Aorta (tissue), 5 donors: Measurements from ENCODE around the gene CRB2. TPM values are rescaled to one million over a fixed set of nuclear protein-coding genes. Genes with fewer than 3 reads are reported as not detected.

Experiments used
- ATAC-seq: fragments of 200-7000 bp; cut with Tn5 transposase; one replicate; pipeline ENCODE4 v1.9.1; 2022; ENCODE audit warnings: moderate library complexity; ENCODE audit not compliant: low FRiP score
- DNase-seq, 2 donors: peaks; one replicate each; pipeline ENCODE4 v3.0.0-alpha.2; 2020
- H3K27ac ChIP-seq, 2 donors: one replicate each; pipeline ENCODE4 v1.5.1; 2013; ENCODE audit warnings: low read length in 2 of 2, mild to moderate bottlenecking in 2 of 2, moderate library complexity in 2 of 2, control low read depth in 1 of 2, inconsistent platforms in 1 of 2, low read depth in 1 of 2
- H3K27me3 ChIP-seq, 2 donors: one replicate each; pipeline ENCODE4 v1.6.1; 2013; ENCODE audit warnings: control low read depth in 1 of 2, low read length in 1 of 2, mild to moderate bottlenecking in 1 of 2, moderate library complexity in 1 of 2; ENCODE audit not compliant: insufficient read depth in 2 of 2, control insufficient read depth in 1 of 2
- H3K36me3 ChIP-seq, 2 donors: one replicate each; pipeline ENCODE4 v1.6.1; 2013; ENCODE audit warnings: control low read depth in 1 of 2, low read length in 1 of 2, mild to moderate bottlenecking in 1 of 2; ENCODE audit not compliant: insufficient read depth in 2 of 2, control insufficient read depth in 1 of 2
- H3K4me1 ChIP-seq, 2 donors: one replicate each; pipeline ENCODE4 v1.6.1; 2013; ENCODE audit warnings: low read length in 2 of 2, control low read depth in 1 of 2, mild to moderate bottlenecking in 1 of 2, moderate library complexity in 1 of 2; ENCODE audit not compliant: insufficient read depth in 2 of 2, control insufficient read depth in 1 of 2
- H3K4me3 ChIP-seq, 2 donors: one replicate each; pipeline ENCODE4 v1.5.1; 2013; ENCODE audit warnings: low read length in 2 of 2, control low read depth in 1 of 2, mild to moderate bottlenecking in 1 of 2
- H3K9me3 ChIP-seq: one replicate; pipeline ENCODE4 v1.6.1; 2013; ENCODE audit warnings: mild to moderate bottlenecking, low read length; ENCODE audit not compliant: control insufficient read depth
- whole genome bisulfite sequencing, 2 donors: extraction: QIAGEN DNeasy Blood & Tissue Kit; methylation state at CpG; one replicate each; pipeline ENCODE4 v1.1.7; 2013; 5-methylcytosine and 5-hydroxymethylcytosine counted together
- intact Hi-C, 2 donors: fragments of 100-400 bp; cut with DNase I; formaldehyde crosslinking; loops; one replicate each; pipeline versions ENCODE4 v1.14.2 to v1.15.0; 2022
- polyA plus RNA-seq, 2 donors: library from polyadenylated mRNA; stranded (reverse); fragments of 200-250 nt; gene quantifications; one replicate each; pipeline ENCODE4 v1.2.3, GENCODE V29; 2013
- total RNA-seq, 2 donors: library from RNA; stranded (reverse); fragmentation: NEBNext Ultra II Directional; extraction: Animal tissue kit (Norgen Biotek cat#: 25700); gene quantifications; one replicate each; pipeline ENCODE4 v1.2.1, GENCODE V29; 2021
- donor health status: healthy with polysubstance abuse.
- donor health status: Bipolar disorder and iron deficiency.
- donor health status: DM: no; HTN: no; CAD: no.
- donor health status: DM: no; HTN: no; CAD: no.
- donor health status: DM: yes; HTN: yes; CAD: no.

The CRB2 gene
- total and polyA plus RNA-seq, 4 donors = 0.03 to 0.15 TPM; not detected in 2

DNA sequence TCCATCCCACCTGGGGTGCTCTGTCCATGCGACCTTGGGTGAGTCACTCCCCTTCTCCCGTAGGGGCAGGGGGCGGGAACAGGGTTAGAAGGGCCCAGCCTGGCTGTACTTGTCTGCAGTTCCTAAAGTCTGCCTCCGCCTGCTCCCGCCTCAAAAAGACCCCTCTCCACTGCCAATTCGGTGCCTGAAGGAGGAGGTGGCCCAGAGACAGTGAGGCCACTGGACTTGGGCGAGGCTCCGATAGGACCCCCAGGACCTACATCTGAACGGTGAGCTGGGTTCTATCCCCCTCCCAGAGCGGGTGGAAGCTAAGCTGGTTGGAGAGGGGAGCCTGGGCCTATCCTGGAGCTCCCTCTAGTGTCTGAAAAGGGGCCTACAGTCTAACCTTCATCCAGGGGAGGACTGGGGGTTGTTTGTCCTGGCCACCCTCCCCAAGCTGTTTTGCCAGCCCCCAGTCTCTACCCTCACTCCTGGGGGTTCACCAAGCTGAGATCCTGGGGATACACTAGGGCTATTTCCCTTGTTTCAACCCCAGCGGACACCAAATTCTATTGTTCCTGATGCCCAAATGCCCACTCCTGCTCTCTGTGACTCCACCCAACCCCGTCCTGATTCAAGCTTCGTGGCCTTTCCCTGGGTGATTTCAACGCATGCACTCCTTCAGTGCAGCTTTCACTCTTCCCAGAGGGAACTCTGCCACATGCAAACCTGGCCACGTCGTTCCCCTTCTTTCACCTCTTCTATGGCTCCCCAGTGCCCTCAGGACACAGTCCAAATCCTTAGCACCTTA is 6.1 kb upstream of the CRB2 start:
- intact Hi-C loops = loop anchor here (5.0 to 10.0 kb wide), 5 partner anchors 85 to 883 kb away; partner anchors contain the start of gene STRBP (in 1 of the 2)
- peak; percentile 83 for ATAC-seq

GRCh38 chr9:123350590-123351310 is 5.2 kb upstream of the CRB2 start:
- no peak for ATAC-seq
- H3K4me1 ChIP-seq = no peaks in the 10 kb centered on the region
- intact Hi-C loops = loop anchor here (5.0 kb wide), 3 partner anchors 263 to 883 kb away; no protein-coding TSS in a partner anchor
- H3K27me3 ChIP-seq = no peaks in the 10 kb centered on the region
- 54 to 57% methylated on average over 8 of the region's 8 CpGs for WGBS, 2 donors
- no peak overlapping the region for H3K4me3 ChIP-seq
- H3K27ac ChIP-seq = no peak overlapping the region
- H3K36me3 ChIP-seq = no peaks in the 10 kb centered on the region
- no peak for DNase-seq
- H3K9me3 ChIP-seq = no peaks in the 10 kb centered on the region

More for the DNA sequence above, 6.1 kb upstream of the CRB2 start:
- DNase-seq = peak in 1 of 2 donors; percentile 72
- Histone ChIP-seq H3K4me1 (no peaks in the 10 kb centered on the region), H3K36me3 (no peaks in the 10 kb centered on the region), H3K4me3 (no peak overlapping the region), H3K27me3 (no peaks in the 10 kb centered on the region), H3K27ac (no peak overlapping the region), H3K9me3 (no peaks in the 10 kb centered on the region)
- WGBS, 2 donors = 17 to 18% methylated on average over 16 of the region's 16 CpGs

GRCh38 chr9:123353041-123353440 is 3.0 kb upstream of the CRB2 start:
- H3K27ac ChIP-seq = no peak overlapping the region
- ATAC-seq = no peak
- no peak for DNase-seq
- H3K4me3 ChIP-seq = no peak overlapping the region
- intact Hi-C loops = loop anchor here (5.0 kb wide), 3 partner anchors 266 to 886 kb away; no protein-coding TSS in a partner anchor
- no peaks in the 10 kb centered on the region for H3K27me3 ChIP-seq
- H3K9me3 ChIP-seq = no peaks in the 10 kb centered on the region
- H3K4me1 ChIP-seq = no peaks in the 10 kb centered on the region
- WGBS, 2 donors = 79 to 87% methylated on average over 4 of the region's 4 CpGs
- H3K36me3 ChIP-seq = no peaks in the 10 kb centered on the region

GRCh38 chr9:123353984-123354591 is 1.9 kb upstream of the CRB2 start:
- Histone ChIP-seq H3K27ac (no peak overlapping the region), H3K4me3 (no peak overlapping the region), H3K36me3 (no peaks in the 10 kb centered on the region), H3K4me1 (no peaks in the 10 kb centered on the region), H3K27me3 (no peaks in the 10 kb centered on the region), H3K9me3 (no peaks in the 10 kb centered on the region)
- intact Hi-C loops = loop anchor here (5.0 kb wide), 3 partner anchors 267 to 887 kb away; no protein-coding TSS in a partner anchor
- ATAC-seq = peak; percentile 75
- peak; percentile 69 to 89 for DNase-seq
- WGBS, 2 donors = 22 to 23% methylated on average over 20 of the region's 20 CpGs

- Histone ChIP-seq H3K4me1 (no peaks in the 10 kb centered on the region), H3K4me3 (no peak overlapping the region), H3K36me3 (no peaks in the 10 kb centered on the region), H3K9me3 (no peaks in the 10 kb centered on the region), H3K27me3 (no peaks in the 10 kb centered on the region), H3K27ac (no peak overlapping the region)
- WGBS, 2 donors = 39 to 43% methylated on average over 7 to 9 of the region's 9 CpGs
- ATAC-seq (no peak), DNase-seq (no peak)
- intact Hi-C loops = loop anchor here (5.0 kb wide), 3 partner anchors 268 to 888 kb away; no protein-coding TSS in a partner anchor
These were observed 1.0 kb upstream of the CRB2 start for GRCh38 chr9:123354806-123355508.

DNA sequence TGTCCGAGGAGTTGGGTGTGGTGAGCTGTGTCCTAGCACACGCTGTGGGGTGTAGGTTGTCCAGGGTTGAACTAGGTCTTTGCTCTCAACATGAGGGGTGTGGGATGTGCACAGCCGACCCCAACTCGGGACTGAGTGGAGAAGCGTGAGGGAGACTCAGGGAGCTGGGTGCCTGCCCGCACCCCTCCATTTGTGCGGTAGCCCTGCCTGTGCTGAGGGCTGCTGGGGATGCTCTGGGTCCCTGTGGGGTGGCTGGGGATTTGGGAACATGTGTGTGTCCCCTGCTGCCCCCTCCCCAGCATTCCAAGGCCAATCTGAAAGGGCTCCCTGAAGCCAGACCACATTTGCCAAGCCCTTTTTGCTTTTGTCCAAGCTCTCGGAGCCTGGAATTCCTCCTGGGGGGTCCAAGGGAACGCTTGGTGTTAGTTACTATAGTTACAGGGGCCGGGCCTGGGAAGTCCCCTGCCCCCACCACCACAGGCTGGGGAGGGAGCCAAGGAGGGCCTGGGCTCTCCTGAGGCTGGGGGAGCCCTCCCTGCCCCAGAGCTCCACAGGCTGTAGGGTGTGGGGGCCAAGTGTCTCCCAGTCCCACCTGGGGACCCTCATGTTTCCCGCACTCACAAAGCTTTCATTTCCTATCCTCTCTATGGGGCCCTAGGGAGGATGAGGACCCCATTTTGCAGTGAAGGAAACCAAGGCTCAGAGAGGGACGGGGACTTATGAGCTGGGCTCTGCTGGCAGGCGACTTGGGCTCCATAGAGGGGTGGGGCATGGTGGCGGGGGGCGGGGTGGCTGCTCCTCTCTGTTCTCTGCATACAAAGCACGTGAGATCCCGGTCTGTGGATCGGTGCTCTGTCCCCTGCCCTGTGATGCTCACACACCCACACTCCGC is 1.1 kb downstream of the CRB2 start:
- Histone ChIP-seq H3K4me1 (no peaks in the 10 kb centered on the region), H3K27me3 (no peaks in the 10 kb centered on the region), H3K9me3 (no peaks in the 10 kb centered on the region), H3K27ac (no peak overlapping the region), H3K4me3 (no peak overlapping the region), H3K36me3 (no peaks in the 10 kb centered on the region)
- WGBS, 2 donors = 76 to 77% methylated on average over 18 to 19 of the region's 19 CpGs
- intact Hi-C loops = no loop called here
- ATAC-seq = no peak
- no peak for DNase-seq

- intact Hi-C loops = no loop called here
- no peaks in the 10 kb centered on the region for H3K9me3 ChIP-seq
- no peak overlapping the region for H3K4me3 ChIP-seq
- H3K36me3 ChIP-seq = no peaks in the 10 kb centered on the region
- H3K4me1 ChIP-seq = no peaks in the 10 kb centered on the region
- WGBS, 2 donors = 98 to 100% methylated on average over 2 of the region's 2 CpGs
- no peak for DNase-seq
- H3K27ac ChIP-seq = no peak overlapping the region
- no peak for ATAC-seq
- no peaks in the 10 kb centered on the region for H3K27me3 ChIP-seq
These were observed 1.7 kb downstream of the CRB2 start for GRCh38 chr9:123357743-123358059.
